Posterior cingulate gyrus (tissue), 11 donors: ENCODE measurements around the gene SEMA4F.

Experiments used
- DNase-seq, 10 donors: peaks; one replicate each; pipeline versions ENCODE4 v3.0.0 to v3.0.0-alpha.2; 2020 to 2021; ENCODE audit warnings: mixed read lengths in 3 of 10
- intact Hi-C: fragments of 100-400 bp; cut with DNase I; formaldehyde crosslinking; loops from one replicate; pipeline ENCODE4 v1.15.1; 2023

SEMA4F gene

DNA sequence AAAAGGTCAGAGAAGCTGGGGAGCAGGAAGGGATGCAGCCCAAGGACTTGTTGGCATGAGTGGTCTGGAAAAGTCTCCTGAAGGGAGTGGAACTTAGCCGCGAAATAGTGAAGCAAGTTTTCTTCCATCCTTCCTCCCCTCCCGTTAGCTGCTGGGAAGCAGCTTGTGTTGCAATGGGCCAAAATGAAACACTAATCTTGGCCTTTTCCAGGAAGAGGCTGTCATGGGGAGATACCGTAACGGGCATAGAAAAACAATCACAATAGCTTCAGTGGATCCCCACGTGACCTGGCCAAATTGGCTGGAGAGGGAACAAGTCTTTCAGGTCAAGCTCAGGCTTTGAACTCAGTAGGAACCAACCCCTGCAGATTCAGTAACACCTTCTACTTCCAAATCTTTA is 49.3 kb downstream of the SEMA4F start:
- DNase-seq = no peak
- intact Hi-C loops = no loop called here

DNA sequence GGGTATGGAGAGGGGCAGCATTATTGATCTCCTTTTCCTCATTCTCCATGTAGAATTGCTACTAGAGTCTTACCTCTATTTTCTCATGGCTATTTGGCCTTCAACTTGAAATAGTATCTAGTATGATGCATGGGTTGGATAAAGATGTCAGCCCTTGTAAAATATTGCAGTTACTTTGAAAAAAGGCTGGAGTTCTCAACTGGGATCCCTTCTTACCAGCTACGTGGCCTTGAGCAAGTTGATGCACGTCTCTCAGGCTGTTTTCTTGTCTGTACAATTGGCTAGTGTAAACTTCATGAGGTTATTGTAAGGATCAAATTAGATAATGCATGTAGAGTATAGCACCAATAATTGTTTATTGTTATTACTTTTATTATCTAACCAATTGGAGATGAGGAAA is 50.2 kb downstream of the SEMA4F start:
- intact Hi-C loops = no loop called here
- no peak for DNase-seq

DNA sequence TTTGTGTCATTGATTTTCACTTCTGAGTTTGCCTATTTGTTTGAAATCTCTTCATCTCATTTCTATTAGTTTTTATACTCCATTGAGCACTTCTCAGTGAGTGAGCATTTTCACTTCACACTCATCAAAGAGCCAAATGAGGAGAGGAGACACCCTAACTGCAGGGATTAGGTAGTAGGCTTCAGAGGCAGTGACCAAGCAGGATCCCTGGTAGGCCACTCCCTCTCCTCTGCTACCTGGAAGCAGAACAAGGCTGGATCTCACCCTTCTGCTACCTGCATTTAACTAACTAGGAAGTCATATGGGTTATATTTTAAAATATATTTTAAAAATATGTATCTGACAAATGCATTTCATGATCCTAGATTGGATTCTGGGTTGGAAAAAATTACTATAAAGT is 52.7 kb downstream of the SEMA4F start:
- DNase-seq = no peak
- intact Hi-C loops = no loop called here

DNA sequence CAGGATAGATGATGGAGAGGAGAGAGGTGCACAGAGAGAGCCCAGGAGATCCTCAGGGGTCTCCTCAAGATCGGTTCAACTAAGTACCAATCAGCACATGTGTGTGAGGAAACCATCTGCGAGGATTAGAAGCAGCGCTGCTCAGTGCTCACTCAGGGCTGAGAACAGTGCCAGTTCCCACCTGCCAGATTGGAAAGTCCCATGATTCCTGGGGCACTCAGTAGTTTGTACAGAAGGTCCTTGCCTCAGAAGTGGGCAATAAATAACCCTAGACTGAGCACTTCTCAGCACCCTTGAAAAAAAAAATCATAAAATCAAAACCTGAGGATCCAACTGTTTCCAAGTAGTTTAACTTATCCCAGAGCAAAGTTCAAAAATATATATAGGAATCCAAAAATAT is 53.8 kb downstream of the SEMA4F start:
- intact Hi-C loops = no loop called here

DNA sequence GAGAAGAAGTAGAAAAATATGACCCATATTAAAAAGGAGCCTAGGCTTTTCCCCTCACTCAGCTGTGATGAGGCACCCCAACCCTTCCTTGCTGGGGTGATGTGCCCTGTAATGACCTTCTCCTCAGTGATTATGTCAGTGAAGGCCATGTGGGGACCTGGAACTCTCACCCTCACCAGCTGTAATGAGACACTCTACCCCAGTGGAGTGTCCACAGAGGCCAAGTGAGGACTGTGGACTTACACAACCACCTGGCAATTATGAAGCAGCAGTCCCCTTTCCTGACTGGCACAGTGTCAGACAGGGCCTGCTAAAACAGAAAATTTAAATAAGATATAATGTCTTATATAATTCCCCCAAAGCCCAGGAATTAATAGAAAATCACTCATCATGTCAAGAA is 54.2 kb downstream of the SEMA4F start:
- DNase-seq = no peak
- intact Hi-C loops = no loop called here

More for the DNA sequence above, 53.8 kb downstream of the SEMA4F start:
- DNase-seq = no peak

DNA sequence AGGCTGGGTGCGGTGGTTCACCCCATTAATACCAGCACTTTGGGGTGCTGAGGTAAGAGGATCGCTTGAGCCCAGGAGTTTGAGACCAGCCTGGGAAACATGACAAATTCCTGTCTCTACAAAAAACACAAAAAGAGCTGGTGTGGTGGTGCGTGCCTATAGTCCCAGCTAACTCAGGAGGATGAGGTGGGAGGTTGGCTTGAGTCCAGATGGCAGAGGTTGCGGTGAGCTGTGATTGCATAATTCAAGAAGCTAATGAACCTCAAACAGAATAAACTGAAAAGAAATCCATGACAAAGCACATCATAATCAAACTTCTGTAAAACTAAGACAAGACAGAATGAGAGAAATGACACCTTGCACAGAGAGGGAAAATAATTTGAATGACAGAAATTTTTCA is 54.8 kb downstream of the SEMA4F start:
- intact Hi-C loops = no loop called here
- DNase-seq = no peak

DNA sequence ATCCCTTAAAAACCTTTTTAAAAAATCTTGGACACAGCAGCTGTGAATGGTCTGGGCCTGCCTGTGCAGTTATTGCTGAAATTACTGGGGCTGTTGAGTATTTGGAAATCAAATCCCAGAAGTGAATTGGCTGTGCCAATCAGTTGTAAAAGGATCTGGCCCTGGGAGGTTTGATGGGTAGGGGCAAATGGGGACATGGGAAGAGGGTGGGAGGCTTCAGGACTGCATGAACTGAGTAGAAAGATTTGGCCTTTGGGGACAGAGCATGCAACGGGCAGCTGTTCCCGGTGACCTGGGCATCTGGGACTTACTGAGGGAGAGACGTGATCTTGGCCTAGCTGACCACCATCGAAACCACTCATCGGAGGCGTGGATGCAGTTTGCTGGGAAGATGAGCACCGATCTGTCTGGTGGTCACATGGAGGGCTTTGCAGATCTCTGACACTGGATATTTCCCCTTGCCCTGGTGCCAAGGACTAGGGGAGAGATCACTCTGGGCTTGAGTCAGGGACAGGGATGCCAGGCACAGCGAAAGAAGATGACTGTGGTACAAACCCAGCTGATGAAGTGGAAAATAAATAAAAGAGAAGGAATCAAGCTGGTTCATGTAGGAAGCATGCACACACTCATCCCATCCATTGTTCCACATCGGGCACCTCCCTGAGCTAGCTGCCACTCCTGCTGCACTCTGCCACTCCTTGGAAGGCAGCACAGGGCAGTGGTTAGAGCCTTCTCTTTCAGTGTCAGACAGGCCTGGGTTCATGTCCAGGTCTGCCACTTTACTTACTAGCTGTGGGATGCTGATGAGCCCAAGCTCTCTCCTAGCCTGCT is 58.4 kb downstream of the SEMA4F start:
- no peak for DNase-seq
- intact Hi-C loops = no loop called here

DNA sequence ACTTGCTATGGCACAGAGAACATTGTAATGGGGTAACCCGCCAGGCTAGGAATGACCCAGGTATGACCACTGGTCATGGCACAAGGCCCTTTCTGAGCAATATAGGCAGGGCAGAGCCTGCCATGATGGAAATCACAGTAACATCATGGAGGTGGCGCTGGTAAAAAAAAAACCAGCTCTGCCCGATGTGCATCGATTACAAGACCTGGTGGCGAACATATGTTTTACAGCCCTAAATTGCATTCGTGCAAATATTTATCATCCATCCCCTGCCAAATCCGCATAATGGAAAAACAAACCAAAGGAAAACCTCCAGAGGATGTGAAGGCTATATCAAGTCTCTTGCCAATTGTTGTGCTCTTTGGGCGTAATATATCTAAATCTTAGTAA is 60.6 kb downstream of the SEMA4F start:
- no peak for DNase-seq
- intact Hi-C loops = loop anchor here (1.0 kb wide), 1 partner anchor 162 kb away; no protein-coding TSS in a partner anchor

DNA sequence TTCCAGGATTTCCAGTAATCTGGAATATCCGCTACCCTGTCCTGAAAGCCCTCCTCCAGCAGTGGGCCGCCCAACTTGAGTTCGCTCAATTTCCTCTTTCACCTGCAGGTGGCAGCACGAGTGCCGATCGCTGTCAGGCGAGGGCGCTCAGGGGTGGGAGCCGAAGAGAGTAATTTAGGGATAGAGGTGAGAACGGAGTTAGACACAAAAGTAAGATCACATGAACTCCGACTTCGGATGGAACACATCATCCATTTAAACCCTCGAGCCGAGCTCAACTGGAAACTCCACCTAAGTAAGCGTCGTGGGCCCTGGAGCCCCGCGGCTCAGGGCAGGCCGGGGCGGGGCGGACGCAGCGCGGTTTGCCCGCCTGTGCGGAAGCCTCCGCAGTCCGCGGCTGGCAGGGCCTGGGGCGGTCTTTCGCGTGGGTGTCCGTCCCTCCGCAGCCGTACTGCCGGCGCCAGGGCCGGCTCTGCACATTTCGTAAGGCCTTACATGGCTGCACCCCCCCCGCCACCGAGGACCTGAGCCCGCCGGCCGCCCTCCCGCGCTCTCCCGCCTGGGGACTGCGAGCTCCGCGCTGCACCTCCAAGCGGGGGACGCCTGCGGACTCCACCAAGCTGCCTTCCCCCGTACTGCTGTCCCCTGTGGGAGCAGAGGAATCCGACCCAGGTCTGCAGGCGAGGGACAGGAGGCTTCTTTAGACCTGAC is 61.2 kb downstream of the SEMA4F start:
- peak; percentile 61 to 96 (median 82) for DNase-seq
- intact Hi-C loops = loop anchor here (1.0 kb wide), 1 partner anchor 161 kb away; no protein-coding TSS in a partner anchor

DNA sequence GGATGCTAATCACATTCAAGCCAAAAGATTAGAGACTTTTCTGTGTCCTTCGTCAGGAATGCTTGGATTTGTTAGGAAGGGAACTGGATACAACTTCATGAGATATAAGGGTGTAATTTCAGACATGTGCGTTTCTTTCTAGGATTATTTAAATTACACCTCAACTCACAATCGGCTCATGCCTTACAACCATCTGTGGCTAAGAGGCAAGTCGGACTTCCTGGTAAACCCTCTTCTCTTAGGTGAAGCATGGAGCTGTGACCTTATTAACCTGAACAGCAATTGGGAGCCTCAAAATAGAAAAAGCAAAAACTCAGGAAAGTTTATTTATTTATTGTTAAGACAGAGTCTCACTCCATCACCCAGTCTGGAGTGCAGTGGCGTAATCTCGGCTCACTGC is 61.8 kb downstream of the SEMA4F start:
- intact Hi-C loops = loop anchor here (1.0 kb wide), 1 partner anchor 160 kb away; no protein-coding TSS in a partner anchor
- DNase-seq = no peak

DNA sequence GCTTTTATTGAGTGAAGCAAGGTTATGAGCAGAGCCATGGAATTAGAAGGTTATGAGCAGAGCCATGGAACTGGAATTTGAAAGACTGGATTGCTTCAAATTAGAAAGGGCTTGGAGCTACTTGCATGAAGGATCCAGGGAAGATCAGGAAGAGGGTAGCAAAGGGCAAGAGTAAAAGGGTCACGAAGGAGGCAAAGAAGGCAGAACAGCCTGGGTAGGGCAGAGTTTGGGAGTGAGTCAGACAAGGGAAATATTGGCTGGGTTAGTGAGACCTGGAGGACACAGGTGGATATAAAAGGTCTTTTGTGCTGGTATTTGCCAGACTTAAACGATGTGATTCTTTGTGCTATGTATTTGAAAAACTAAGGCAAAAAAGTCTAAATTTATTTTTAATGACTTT is 65.0 kb downstream of the SEMA4F start:
- intact Hi-C loops = no loop called here
- no peak for DNase-seq

DNA sequence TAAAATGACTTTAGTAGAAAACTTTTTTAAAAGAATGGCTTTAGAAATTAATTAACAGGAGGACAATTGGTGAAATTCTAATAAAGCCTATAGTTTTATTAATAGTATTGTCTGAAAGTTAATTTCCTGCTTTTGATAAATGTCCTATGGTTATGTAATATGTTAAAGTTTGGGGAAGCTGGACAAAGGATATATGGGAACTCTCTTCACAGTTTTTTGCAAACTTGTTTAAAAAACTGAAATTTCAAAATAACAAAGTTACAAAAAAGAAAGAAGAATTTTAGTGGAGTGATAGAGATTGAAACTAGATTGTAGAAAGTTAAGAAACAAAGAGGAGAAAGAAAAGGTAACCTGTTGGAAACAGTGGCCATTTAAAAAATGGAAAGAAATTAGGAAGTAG is 67.3 kb downstream of the SEMA4F start:
- intact Hi-C loops = no loop called here

DNA sequence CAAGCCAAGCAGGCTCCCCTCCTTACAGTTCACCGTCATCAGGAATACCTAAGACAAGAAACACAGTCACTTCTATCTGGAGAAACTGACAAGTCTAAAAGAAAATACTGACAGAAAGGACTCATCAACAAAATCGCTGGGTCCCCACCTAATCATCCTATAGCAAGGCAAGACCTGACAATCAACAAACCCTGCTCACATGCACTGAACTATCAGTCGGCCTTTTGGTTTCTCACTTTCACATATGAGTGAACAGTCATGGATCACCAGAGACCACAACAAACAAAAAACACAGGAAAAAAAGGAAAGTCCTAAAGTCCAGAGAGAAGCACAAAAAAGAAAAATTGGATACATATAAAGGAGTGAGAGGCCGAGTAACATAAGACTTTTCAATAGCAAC is 70.4 kb downstream of the SEMA4F start:
- DNase-seq = no peak
- intact Hi-C loops = no loop called here

More for the DNA sequence above, 67.3 kb downstream of the SEMA4F start:
- no peak for DNase-seq

DNA sequence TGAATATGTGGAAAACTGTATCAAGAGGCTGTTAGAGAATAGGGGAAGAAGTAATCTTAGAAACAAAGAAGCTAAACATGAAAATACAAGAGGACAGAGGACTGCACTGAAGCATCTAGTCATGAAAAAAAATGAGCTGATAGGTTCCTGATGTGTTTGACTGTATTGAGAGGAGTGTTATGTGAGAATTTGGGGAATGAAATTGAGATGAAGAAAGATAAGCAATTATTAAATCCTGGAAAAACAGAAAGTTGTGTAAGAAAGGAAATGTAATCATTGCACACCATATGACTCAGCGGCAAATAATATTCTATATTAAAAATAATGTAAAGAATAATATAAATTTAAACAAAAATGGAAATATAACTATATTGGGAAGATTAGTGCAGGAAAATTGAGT is 71.2 kb downstream of the SEMA4F start:
- intact Hi-C loops = no loop called here
- no peak for DNase-seq

DNA sequence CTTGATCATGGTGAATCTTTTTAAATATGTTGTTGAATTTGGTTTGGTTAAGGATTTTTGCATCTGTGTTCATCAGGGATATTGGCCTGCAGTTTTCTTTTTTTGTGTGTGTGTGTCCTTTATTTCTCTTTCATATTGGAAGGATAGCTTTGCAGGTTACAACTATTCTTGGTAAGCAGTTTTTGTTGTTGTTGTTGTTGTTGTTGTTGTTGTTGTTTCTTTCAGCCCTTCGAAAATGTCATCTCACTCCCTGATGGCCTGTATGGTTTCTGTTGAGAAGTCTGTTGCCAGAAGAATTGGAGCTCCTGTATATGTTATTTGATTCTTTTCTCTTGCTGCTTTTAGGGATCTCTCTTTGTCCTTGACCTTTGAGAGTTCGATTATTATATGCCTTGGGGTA is 74.8 kb downstream of the SEMA4F start:
- no peak for DNase-seq
- intact Hi-C loops = no loop called here

DNA sequence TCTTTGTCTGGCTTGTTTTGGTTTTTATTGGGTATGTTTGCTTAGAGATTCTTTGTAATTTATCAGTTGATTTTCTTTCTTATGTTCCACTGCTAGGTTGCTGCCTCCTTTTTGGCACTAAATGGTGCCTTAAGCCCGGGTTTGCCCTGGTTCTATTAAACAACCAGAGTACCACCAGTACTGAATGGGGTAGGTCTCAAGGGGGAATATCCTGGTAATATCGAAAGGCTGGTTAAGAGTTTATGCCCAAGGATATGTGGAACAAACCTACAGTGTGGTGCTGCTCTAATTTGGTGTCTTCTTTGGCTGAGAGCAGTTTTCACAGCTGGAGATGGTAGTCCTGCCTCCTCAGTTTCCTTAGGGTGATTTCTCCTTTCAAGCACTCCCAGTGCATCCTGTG is 76.5 kb downstream of the SEMA4F start:
- intact Hi-C loops = no loop called here
- DNase-seq = no peak
